ENCODE data around the gene CGB7. TPM values are rescaled to one million over a fixed set of nuclear protein-coding genes. Genes with fewer than 3 reads are reported as not detected.

The CGB7 gene
- total and polyA plus RNA-seq, 9 of the 15 experiments (the other 6 are each of a cell fraction or from before 2014, with no cell fraction given), result not detected

DNA sequence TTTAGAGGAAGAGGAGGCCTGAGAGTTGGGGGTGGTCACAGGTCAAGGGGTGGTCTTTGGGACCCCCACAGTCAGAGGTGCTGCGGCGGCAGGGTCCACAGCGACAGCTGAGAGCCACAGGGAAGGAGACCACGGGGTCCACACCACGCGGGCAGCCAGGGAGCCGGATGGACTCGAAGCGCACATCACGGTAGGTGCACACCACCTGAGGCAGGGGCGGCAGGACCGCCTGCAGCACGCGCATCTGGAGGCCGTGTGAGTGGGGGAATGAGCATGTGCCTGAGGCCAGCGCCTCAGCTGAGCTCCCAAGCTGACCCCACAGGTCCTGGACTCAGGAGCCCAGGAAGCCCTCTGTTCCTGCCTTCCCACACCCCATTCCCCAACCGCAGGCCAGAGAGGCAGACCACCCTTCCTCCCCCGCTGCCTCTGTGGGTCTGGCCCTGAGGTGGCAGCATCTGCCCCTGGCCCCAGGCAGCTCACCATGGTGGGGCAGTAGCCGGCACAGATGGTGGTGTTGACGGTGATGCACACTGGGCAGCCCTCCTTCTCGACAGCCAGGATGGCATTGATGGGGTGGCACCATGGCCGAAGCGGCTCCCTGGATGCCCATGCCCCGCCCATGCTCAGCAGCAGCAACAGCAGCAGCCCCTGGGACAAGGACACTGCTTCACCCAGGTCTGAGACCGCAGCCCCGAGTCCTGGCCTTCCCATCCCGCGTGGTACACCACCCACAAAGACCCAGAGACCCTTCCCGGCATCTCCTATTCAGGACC lies 41.3 kb downstream of the CGB7 start (continued):
- TF ChIP-seq SIN3A (IDR thresholded peaks at IDR 0.05; ENCODE audit: borderline replicate concordance in 2 of 2, control insufficient read depth in 1 of 2, low read depth in 2 of 2, low read length in 2 of 2) (no peak), TCF15 (CRISPR knock-in tag; IDR thresholded peaks at IDR 0.05) (no peak), ZNF224 (CRISPR knock-in tag; IDR thresholded peaks at IDR 0.05) (no peak), CBX3 (IDR thresholded peaks at IDR 0.05; ENCODE audit: borderline replicate concordance in 1 of 2, low read length in 2 of 2) (no peak), GABPB2 (CRISPR knock-in tag; conservative IDR thresholded peaks at IDR 0.05) (no peak), ZNF174 (CRISPR knock-in tag; IDR thresholded peaks at IDR 0.05) (no peak), HEY1 (CRISPR knock-in tag; IDR thresholded peaks at IDR 0.05; ENCODE audit: borderline replicate concordance) (no peak), TGIF2 (CRISPR knock-in tag; IDR thresholded peaks at IDR 0.05) (no peak), RBFOX2 (IDR thresholded peaks at IDR 0.05; ENCODE audit: low read depth, low read length) (0 out of 2 replicates have a peak, but pooled peaks have one; percentile 43), GATA2 (CRISPR knock-in tag; IDR thresholded peaks at IDR 0.05) (no peak), SMC3 (conservative IDR thresholded peaks at IDR 0.05; ENCODE audit: insufficient read depth, low read depth, low read length) (no peak), ZNF717 (CRISPR knock-in tag; IDR thresholded peaks at IDR 0.05) (no peak), SNRNP70 (optimal IDR thresholded peaks at IDR 0.05; ENCODE audit: low read depth, low read length) (no peak), EZH2 (IDR thresholded peaks at IDR 0.05; ENCODE audit: borderline replicate concordance, low read depth, low read length) (no peak), HNRNPUL1 (IDR thresholded peaks at IDR 0.05; ENCODE audit: low read length) (no peak), RBM22 (IDR thresholded peaks at IDR 0.05; ENCODE audit: low read depth, low read length, poor library complexity, severe bottlenecking) (peak; percentile 35), POLR2G (IDR thresholded peaks at IDR 0.05; ENCODE audit: low read depth, low read length) (peak; percentile 69), TARDBP (IDR thresholded peaks at IDR 0.05) (no peak), CC2D1A (IDR thresholded peaks at IDR 0.05) (no peak), ZNF592 (IDR thresholded peaks at IDR 0.05) (no peak), MAFK (IDR thresholded peaks at IDR 0.05; ENCODE audit: low read length) (no peak), SRSF7 (optimal IDR thresholded peaks at IDR 0.05; ENCODE audit: low read depth, low read length) (no peak), HDAC8 (tag; IDR thresholded peaks at IDR 0.05) (no peak)
- TF ChIP-seq, protein P1, sequence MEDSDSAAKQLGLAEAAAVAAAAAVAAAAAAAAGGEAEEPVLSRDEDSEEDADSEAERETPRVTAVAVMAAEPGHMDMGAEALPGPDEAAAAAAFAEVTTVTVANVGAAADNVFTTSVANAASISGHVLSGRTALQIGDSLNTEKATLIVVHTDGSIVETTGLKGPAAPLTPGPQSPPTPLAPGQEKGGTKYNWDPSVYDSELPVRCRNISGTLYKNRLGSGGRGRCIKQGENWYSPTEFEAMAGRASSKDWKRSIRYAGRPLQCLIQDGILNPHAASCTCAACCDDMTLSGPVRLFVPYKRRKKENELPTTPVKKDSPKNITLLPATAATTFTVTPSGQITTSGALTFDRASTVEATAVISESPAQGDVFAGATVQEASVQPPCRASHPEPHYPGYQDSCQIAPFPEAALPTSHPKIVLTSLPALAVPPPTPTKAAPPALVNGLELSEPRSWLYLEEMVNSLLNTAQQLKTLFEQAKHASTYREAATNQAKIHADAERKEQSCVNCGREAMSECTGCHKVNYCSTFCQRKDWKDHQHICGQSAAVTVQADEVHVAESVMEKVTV (CRISPR knock-in tag; IDR thresholded peaks at IDR 0.05), result no peak
